Measurements from ENCODE around the gene XPNPEP2.

The XPNPEP2 gene

GRCh38 chrX:129808158-129808828 is 69.5 kb downstream of the XPNPEP2 start:
- peak; percentile 16 for DNase-seq

GRCh38 chrX:129808829-129809796 is 70.3 kb downstream of the XPNPEP2 start:
- DNase-seq, result peak; percentile 53

DNA sequence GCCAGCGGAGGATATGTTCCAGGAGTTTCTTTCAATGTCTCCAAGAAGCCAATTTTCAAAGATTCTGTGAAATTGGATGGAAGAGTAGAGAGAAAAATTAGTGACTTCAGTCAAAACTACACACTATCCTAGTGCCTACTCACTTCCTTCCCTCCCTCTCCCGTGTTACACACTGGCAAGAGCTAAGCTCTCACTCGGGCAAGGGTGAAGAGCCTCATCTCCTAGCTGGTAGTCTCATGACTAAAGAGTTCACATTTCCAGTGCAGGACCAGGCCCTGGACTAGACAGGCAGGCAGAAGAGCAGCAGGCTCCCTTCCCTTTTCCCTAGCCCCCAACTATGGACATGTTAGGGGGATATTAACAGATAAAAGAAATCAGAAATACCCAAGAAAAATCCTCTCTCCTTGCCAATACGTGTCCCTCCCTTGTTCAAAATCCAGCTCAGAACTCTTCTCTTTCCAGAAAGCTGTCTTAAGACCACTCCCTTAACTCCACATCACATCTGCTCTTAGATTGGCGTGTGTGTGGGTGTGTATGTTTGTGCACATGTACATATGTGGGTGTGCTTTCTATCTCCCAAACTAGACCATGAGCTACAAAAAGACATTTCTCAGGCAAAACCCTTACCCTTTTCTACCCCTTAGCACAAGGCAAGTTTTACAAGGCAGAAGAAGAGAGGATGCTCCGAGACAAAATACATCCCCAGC is 75.0 kb downstream of the XPNPEP2 start:
- DNase-seq, result no peak

- no peak for DNase-seq
Measured at GRCh38 chrX:129818123-129818522, 79.3 kb downstream of the XPNPEP2 start.
